CD4-positive, alpha-beta T cell (primary cell): ENCODE results near the gene SLC12A3. TPM values are rescaled to one million over a fixed set of nuclear protein-coding genes. Genes with fewer than 3 reads are reported as not detected.

Source experiments
- ATAC-seq: fragments of 200-7000 bp; cut with Tn5 transposase; one replicate; pipeline ENCODE4 v1.10.0; 2022; ENCODE audit warnings: mild to moderate bottlenecking; ENCODE audit not compliant: poor library complexity
- CTCF ChIA-PET: fragments of 350-600 bp; sonication (Branson Sonifier 250); formaldehyde crosslinking; loops from one replicate; lab custom pipeline; 2021; ENCODE audit warnings: antibody characterized with exemption, inconsistent platforms; lab: Charles Lee
- POLR2A ChIA-PET: fragments of 350-600 bp; sonication (Branson Sonifier 250); formaldehyde crosslinking; loops from one replicate; lab custom pipeline; 2021; ENCODE audit warnings: antibody characterized with exemption, inconsistent platforms; lab: Charles Lee
- DNase-seq, 14 experiments: peaks; one replicate each; pipeline ENCODE4 v3.0.0-alpha.2; 2013 to 2020; ENCODE audit warnings: mixed read lengths in 2 of 14
- H3K27ac ChIP-seq, 2 donors: one replicate each; pipeline versions ENCODE4 v1.5.1 to v1.7.0; 2013; ENCODE audit warnings: low read length in 2 of 2, low read depth in 1 of 2, mild to moderate bottlenecking in 1 of 2
- H3K27me3 ChIP-seq, 2 experiments: 1 replicate in 1 of 2; 2 replicates in 1 of 2; pipeline versions ENCODE4 v1.6.1 to v1.7.0; 2013; ENCODE audit warnings: low read length in 2 of 2, control low read depth in 1 of 2, mild to moderate bottlenecking in 1 of 2, moderate library complexity in 1 of 2; ENCODE audit not compliant: insufficient read depth in 2 of 2, control insufficient read depth in 1 of 2
- H3K36me3 ChIP-seq: one replicate; pipeline ENCODE4 v1.6.1; 2013; ENCODE audit warnings: low read length, control low read depth; ENCODE audit not compliant: insufficient read depth
- H3K4me1 ChIP-seq: one replicate; pipeline ENCODE4 v1.6.1; 2013; ENCODE audit warnings: low read length, control low read depth; ENCODE audit not compliant: insufficient read depth
- H3K4me3 ChIP-seq: one replicate; pipeline ENCODE4 v1.5.1; 2013; ENCODE audit warnings: mild to moderate bottlenecking, low read length, moderate library complexity
- H3K9me3 ChIP-seq, 2 experiments: 1 replicate in 1 of 2; 2 replicates in 1 of 2; pipeline versions ENCODE4 v1.6.1 to v1.7.0; 2013; ENCODE audit warnings: low read length in 2 of 2, mild to moderate bottlenecking in 2 of 2, control low read depth in 1 of 2, moderate library complexity in 1 of 2; ENCODE audit not compliant: control insufficient read depth in 1 of 2, insufficient read depth in 1 of 2
- H3K27ac Mint-ChIP-seq: one replicate; pipeline ENCODE4 v1.8.0; 2020; ENCODE audit warnings: mixed read lengths
- H3K27me3 Mint-ChIP-seq: one replicate; pipeline ENCODE4 v1.8.0; 2021; ENCODE audit warnings: mixed read lengths
- H3K36me3 Mint-ChIP-seq: one replicate; pipeline ENCODE4 v1.8.0; 2021; ENCODE audit warnings: low read depth, mixed read lengths
- H3K4me1 Mint-ChIP-seq: one replicate; pipeline ENCODE4 v1.8.0; 2021; ENCODE audit warnings: low read depth, mixed read lengths
- H3K4me3 Mint-ChIP-seq: one replicate; pipeline ENCODE4 v1.8.0; 2020; ENCODE audit warnings: mild to moderate bottlenecking, mixed read lengths
- H3K9me3 Mint-ChIP-seq: one replicate; pipeline ENCODE4 v1.8.0; 2020; ENCODE audit warnings: mixed read lengths
- CTCF ChIP-seq: fragments of 200-600 bp; IDR thresholded peaks from one replicate; pipeline ENCODE4 v1.8.0; 2022; ENCODE audit warnings: antibody characterized with exemption, mild to moderate bottlenecking
- intact Hi-C, 2 experiments: fragments of 100-400 bp; cut with DNase I in 1 of 2; cut with micrococcal nuclease in 1 of 2; formaldehyde crosslinking; loops; one replicate each; pipeline versions ENCODE4 v1.15.1 to v1.9.0; 2023 to 2025; cut with DNase I, micrococcal nuclease
- total RNA-seq, 174 experiments: library from RNA in 2 of 174; stranded (reverse) in 2 of 174; gene quantifications; one replicate each; pipeline ENCODE4 v1.2.3 and lab custom pipeline; 2021 to 2026

The SLC12A3 gene
- total RNA-seq, 2 experiments from 2014 or later, result not detected

GRCh38 chr16:56877486-56878182 lies 12.6 kb downstream of the SLC12A3 start:
- Histone ChIP-seq H3K27me3 (no peaks in the 10 kb centered on the region), H3K9me3 (no peaks in the 10 kb centered on the region), H3K27ac (no peak overlapping the region), H3K36me3 (no peaks in the 10 kb centered on the region), H3K4me3 (no peak overlapping the region), H3K4me1 (no peaks in the 10 kb centered on the region)
- CTCF ChIA-PET, result no interaction called here
- H3K27ac Mint-ChIP-seq, result no peak overlapping the region
- intact Hi-C loops, result no loop called here
- DNase-seq, result no peak
- POLR2A ChIA-PET, result no interaction called here
- no peaks in the 10 kb centered on the region for H3K27me3 Mint-ChIP-seq
- ATAC-seq, result no peak
- no peak overlapping the region for H3K4me3 Mint-ChIP-seq
- no peak for TF ChIP-seq CTCF
- H3K9me3 Mint-ChIP-seq, result no peaks in the 10 kb centered on the region
- H3K36me3 Mint-ChIP-seq, result no peaks in the 10 kb centered on the region
- no peaks in the 10 kb centered on the region for H3K4me1 Mint-ChIP-seq

GRCh38 chr16:56878282-56878854 lies 13.4 kb downstream of the SLC12A3 start:
- no peaks in the 10 kb centered on the region for H3K36me3 Mint-ChIP-seq
- TF ChIP-seq CTCF, result no peak
- no peaks in the 10 kb centered on the region for H3K9me3 ChIP-seq
- H3K9me3 Mint-ChIP-seq, result no peaks in the 10 kb centered on the region
- intact Hi-C loops, result no loop called here
- H3K36me3 ChIP-seq, result no peaks in the 10 kb centered on the region
- H3K27me3 ChIP-seq, result no peaks in the 10 kb centered on the region
- H3K4me1 ChIP-seq, result no peaks in the 10 kb centered on the region
- CTCF ChIA-PET, result no interaction called here
- ATAC-seq (no peak), DNase-seq (no peak)
- no peaks in the 10 kb centered on the region for H3K27me3 Mint-ChIP-seq
- H3K27ac ChIP-seq, result no peak overlapping the region
- no peak overlapping the region for H3K27ac Mint-ChIP-seq
- no peak overlapping the region for H3K4me3 Mint-ChIP-seq
- H3K4me3 ChIP-seq, result no peak overlapping the region
- POLR2A ChIA-PET, result interaction anchor here (1.2 kb wide), 1 partner anchor 55 kb away, joined by 4 read pairs; no protein-coding TSS in a partner anchor
- H3K4me1 Mint-ChIP-seq, result no peaks in the 10 kb centered on the region

GRCh38 chr16:56879276-56879675 lies 14.3 kb downstream of the SLC12A3 start:
- Mint-ChIP-seq H3K9me3 (no peaks in the 10 kb centered on the region), H3K27ac (no peak overlapping the region), H3K4me3 (no peak overlapping the region), H3K36me3 (no peaks in the 10 kb centered on the region), H3K4me1 (no peaks in the 10 kb centered on the region), H3K27me3 (no peaks in the 10 kb centered on the region)
- intact Hi-C loops, result no loop called here
- ChIA-PET POLR2A (interaction anchor here (1.2 kb wide), 1 partner anchor 54 kb away, joined by 4 read pairs; no protein-coding TSS in a partner anchor), CTCF (no interaction called here)
- no peaks in the 10 kb centered on the region for H3K4me1 ChIP-seq
- H3K4me3 ChIP-seq, result no peak overlapping the region
- DNase-seq (no peak), ATAC-seq (no peak)
- H3K27ac ChIP-seq, result no peak overlapping the region
- H3K36me3 ChIP-seq, result no peaks in the 10 kb centered on the region
- TF ChIP-seq CTCF, result no peak
- H3K9me3 ChIP-seq, result no peaks in the 10 kb centered on the region
- H3K27me3 ChIP-seq, result no peaks in the 10 kb centered on the region
